ENCODE results near the gene SRGN.

The SRGN gene

GRCh38 chr10:69090685-69091084 lies 2.8 kb downstream of the SRGN start:
- no peak for DNase-seq (ENCODE audit: low read depth in 2 of 2)

GRCh38 chr10:69091143-69091651 lies 3.3 kb downstream of the SRGN start:
- DNase-seq (ENCODE audit: low read depth in 2 of 2) = no peak

GRCh38 chr10:69092959-69093850 lies 5.3 kb downstream of the SRGN start:
- peak; percentile 56 to 76 for DNase-seq (ENCODE audit: low read depth in 2 of 2)

- no peak for DNase-seq (ENCODE audit: low read depth in 2 of 2)
Measured at GRCh38 chr10:69093933-69094332, 6.0 kb downstream of the SRGN start.

GRCh38 chr10:69096045-69096444 lies 8.1 kb downstream of the SRGN start:
- no peak for DNase-seq (ENCODE audit: low read depth in 2 of 2)

- no peak for DNase-seq (ENCODE audit: low read depth in 2 of 2)
Measured at GRCh38 chr10:69097729-69098128, 9.8 kb downstream of the SRGN start.

GRCh38 chr10:69100136-69100872 lies 12.4 kb downstream of the SRGN start:
- no peak for DNase-seq (ENCODE audit: low read depth in 2 of 2)

- peak in 1 of 2 donors; percentile 22 for DNase-seq (ENCODE audit: low read depth in 2 of 2)
Measured at GRCh38 chr10:69101451-69102095, 13.7 kb downstream of the SRGN start.

GRCh38 chr10:69102440-69102839 lies 14.5 kb downstream of the SRGN start:
- no peak for DNase-seq (ENCODE audit: low read depth in 2 of 2)

- DNase-seq (ENCODE audit: low read depth in 2 of 2) = no peak
Measured at GRCh38 chr10:69103784-69104183, 15.9 kb downstream of the SRGN start.

- no peak for DNase-seq (ENCODE audit: low read depth in 2 of 2)
Measured at GRCh38 chr10:69104994-69105790, 17.3 kb downstream of the SRGN start.

GRCh38 chr10:69107176-69107490 lies 19.2 kb downstream of the SRGN start:
- DNase-seq (ENCODE audit: low read depth in 2 of 2) = no peak

- DNase-seq (ENCODE audit: low read depth in 2 of 2) = no peak
Measured at GRCh38 chr10:69107699-69108098, 19.8 kb downstream of the SRGN start.

GRCh38 chr10:69119896-69120295 lies 32.0 kb downstream of the SRGN start:
- DNase-seq (ENCODE audit: low read depth in 2 of 2) = no peak

GRCh38 chr10:69123306-69123746 lies 35.4 kb downstream of the SRGN start:
- DNase-seq (ENCODE audit: low read depth in 2 of 2) = peak in 1 of 2 donors; percentile 64

GRCh38 chr10:69123747-69124562 lies 36.1 kb downstream of the SRGN start, which contains the start of gene VPS26A:
Gene VPS26A (plus strand): TSS chr10:69124178. CDS start chr10:69124278, 100 bp downstream.
- peak; percentile 95 to 99 for DNase-seq (ENCODE audit: low read depth in 2 of 2)

GRCh38 chr10:69124563-69125268 lies 36.8 kb downstream of the SRGN start:
- DNase-seq (ENCODE audit: low read depth in 2 of 2) = peak; percentile 44 to 49

- DNase-seq (ENCODE audit: low read depth in 2 of 2) = no peak
Measured at GRCh38 chr10:69125554-69125953, 37.7 kb downstream of the SRGN start.

- DNase-seq (ENCODE audit: low read depth in 2 of 2) = no peak
Measured at GRCh38 chr10:69130251-69130650, 42.3 kb downstream of the SRGN start.

GRCh38 chr10:69139961-69140360 lies 52.1 kb downstream of the SRGN start:
- no peak for DNase-seq (ENCODE audit: low read depth in 2 of 2)

Measured in stimulated activated CD8-positive, alpha-beta memory T cell treated with anti-CD3 and anti-CD28 coated beads, Interleukin-7, amount 100 ng/mL, for 4 hours (primary cell).